Natural killer cell (primary cell): Measurements from ENCODE around the gene SH3GL3. TPM values are rescaled to one million over a fixed set of nuclear protein-coding genes. Genes with fewer than 3 reads are reported as not detected.

Source experiments
- ATAC-seq, 3 donors: fragments of 150-1000 bp in 2 of 3; fragments of 200-7000 bp in 1 of 3; cut with Tn5 transposase; 1 replicate in 1 of 3; 2 replicates in 2 of 3; pipeline ENCODE4 v1.10.0; 2021; ENCODE audit warnings: mild to moderate bottlenecking in 2 of 3, moderate library complexity in 2 of 3
- DNase-seq, 2 donors: peaks; one replicate each; pipeline versions ENCODE4 v3.0.0 to v3.0.0-alpha.2; 2013 to 2021; ENCODE audit warnings: mixed read lengths in 1 of 2
- H3K27ac ChIP-seq: one replicate; pipeline ENCODE4 v1.5.1; 2013; ENCODE audit warnings: mild to moderate bottlenecking, low read length
- H3K27me3 ChIP-seq: one replicate; pipeline ENCODE4 v1.6.1; 2013; ENCODE audit warnings: low read length; ENCODE audit not compliant: control insufficient read depth, insufficient read depth
- H3K36me3 ChIP-seq: one replicate; pipeline ENCODE4 v1.6.1; 2013; ENCODE audit warnings: low read length; ENCODE audit not compliant: control insufficient read depth, insufficient read depth
- H3K4me1 ChIP-seq: one replicate; pipeline ENCODE4 v1.6.1; 2013; ENCODE audit warnings: low read length; ENCODE audit not compliant: control insufficient read depth, insufficient read depth
- H3K4me3 ChIP-seq: one replicate; pipeline ENCODE4 v1.5.1; 2013; ENCODE audit warnings: low read length
- H3K9me3 ChIP-seq: one replicate; pipeline ENCODE4 v1.6.1; 2013; ENCODE audit warnings: low read length; ENCODE audit not compliant: control insufficient read depth, insufficient read depth
- H3K27ac Mint-ChIP-seq, 2 donors: one replicate each; pipeline ENCODE4 v1.8.0; 2022; ENCODE audit warnings: mild to moderate bottlenecking in 2 of 2, mixed read lengths in 2 of 2, moderate library complexity in 1 of 2
- H3K27me3 Mint-ChIP-seq, 2 donors: one replicate each; pipeline ENCODE4 v1.8.0; 2022; ENCODE audit warnings: low read depth in 2 of 2, mixed read lengths in 2 of 2
- H3K36me3 Mint-ChIP-seq: one replicate; pipeline ENCODE4 v1.8.0; 2022; ENCODE audit warnings: mixed read lengths
- H3K4me1 Mint-ChIP-seq, 2 donors: one replicate each; pipeline ENCODE4 v1.8.0; 2022; ENCODE audit warnings: mixed read lengths in 2 of 2
- H3K4me3 Mint-ChIP-seq: one replicate; pipeline ENCODE4 v1.8.0; 2022; ENCODE audit warnings: mild to moderate bottlenecking, moderate library complexity, mixed read lengths
- H3K9me3 Mint-ChIP-seq, 2 donors: one replicate each; pipeline ENCODE4 v1.8.0; 2022; ENCODE audit warnings: mixed read lengths in 2 of 2
- CTCF ChIP-seq: fragments of 200-600 bp; IDR thresholded peaks from one replicate; pipeline ENCODE4 v1.8.0; 2022; ENCODE audit warnings: antibody characterized with exemption
- WGBS: methylation state at CpG from one replicate; pipeline ENCODE4 v1.1.7; 2013; ENCODE audit warnings: missing lambda C conversion rate; ENCODE audit not compliant: insufficient coverage; 5-methylcytosine and 5-hydroxymethylcytosine counted together
- intact Hi-C: fragments of 100-400 bp; cut with micrococcal nuclease; formaldehyde crosslinking; loops from one replicate; pipeline ENCODE4 v1.14.2; 2022
- total RNA-seq, 4 donors: library from RNA; stranded (reverse); fragments of 120-200 nt in 1 of 4; gene quantifications; one replicate each; pipeline versions ENCODE4 v1.2.3 to v1.2.4, GENCODE V29; 2013 to 2022

SH3GL3 gene
- total RNA-seq, 3 donors from 2014 or later (not counting 1 experiment from before 2014, with no cell fraction given): not detected

GRCh38 chr15:83570756-83571155 lies 123.6 kb downstream of the SH3GL3 start:
- H3K4me1 ChIP-seq: no peaks in the 10 kb centered on the region
- intact Hi-C loops: no loop called here
- 92% methylated on average over 5 of the region's 6 CpGs for WGBS

GRCh38 chr15:83571820-83572707 lies 124.9 kb downstream of the SH3GL3 start:
- no peaks in the 10 kb centered on the region for H3K36me3 Mint-ChIP-seq
- Histone ChIP-seq H3K27ac (no peak overlapping the region), H3K9me3 (no peaks in the 10 kb centered on the region), H3K4me3 (no peak overlapping the region), H3K4me1 (no peaks in the 10 kb centered on the region), H3K36me3 (no peaks in the 10 kb centered on the region), H3K27me3 (no peaks in the 10 kb centered on the region)
- peak in 1 of 2 donors; percentile 13 for DNase-seq
- no peaks in the 10 kb centered on the region for H3K9me3 Mint-ChIP-seq
- no peak overlapping the region for H3K27ac Mint-ChIP-seq
- intact Hi-C loops: no loop called here
- H3K4me3 Mint-ChIP-seq: no peak overlapping the region
- peaks cover 0 to 10% of the 10 kb centered on the region in 2 donors for H3K27me3 Mint-ChIP-seq
- WGBS: 70% methylated on average over 6 of the region's 10 CpGs
- H3K4me1 Mint-ChIP-seq: no peaks in the 10 kb centered on the region
- no peak for ATAC-seq
- TF ChIP-seq CTCF: peak; percentile 8

More at GRCh38 chr15:83570756-83571155, 123.6 kb downstream of the SH3GL3 start:
- Mint-ChIP-seq H3K4me1 (no peaks in the 10 kb centered on the region), H3K27me3 (peaks cover 0 to 12% of the 10 kb centered on the region in 2 donors), H3K4me3 (no peak overlapping the region), H3K27ac (no peak overlapping the region), H3K36me3 (no peaks in the 10 kb centered on the region), H3K9me3 (no peaks in the 10 kb centered on the region)
- Histone ChIP-seq H3K27me3 (no peaks in the 10 kb centered on the region), H3K27ac (no peak overlapping the region), H3K9me3 (no peaks in the 10 kb centered on the region), H3K36me3 (no peaks in the 10 kb centered on the region), H3K4me3 (no peak overlapping the region)
- no peak for ATAC-seq
- TF ChIP-seq CTCF: no peak
- no peak for DNase-seq

GRCh38 chr15:83574345-83574744 lies 127.2 kb downstream of the SH3GL3 start:
- no peak for DNase-seq
- no peak for TF ChIP-seq CTCF
- no peak for ATAC-seq
- Mint-ChIP-seq H3K27me3 (peaks cover 0 to 10% of the 10 kb centered on the region in 2 donors), H3K4me3 (no peak overlapping the region), H3K4me1 (no peaks in the 10 kb centered on the region), H3K27ac (no peak overlapping the region), H3K9me3 (no peaks in the 10 kb centered on the region), H3K36me3 (no peaks in the 10 kb centered on the region)
- Histone ChIP-seq H3K27ac (no peak overlapping the region), H3K4me3 (no peak overlapping the region), H3K9me3 (no peaks in the 10 kb centered on the region), H3K4me1 (no peaks in the 10 kb centered on the region), H3K36me3 (no peaks in the 10 kb centered on the region), H3K27me3 (no peaks in the 10 kb centered on the region)
- intact Hi-C loops: no loop called here
- WGBS: 85% methylated on average over 3 of the region's 3 CpGs
